Tibial nerve (tissue), 3 donors: ENCODE data around the gene LRRTM1.

ENCODE experiments used
- POLR2A ChIP-seq, 2 donors: fragments of 450-650 bp; IDR thresholded peaks; one replicate each; pipeline ENCODE4 v1.6.1; 2017; ENCODE audit warnings: antibody characterized with exemption in 2 of 2, mild to moderate bottlenecking in 2 of 2, moderate library complexity in 2 of 2
- TF ChIP-seq, protein P1 (sequence below), 5 experiments: fragments of 200-600 bp in 3 of 5; fragments of 450-650 bp in 2 of 5; sonication (generic) in 3 of 5; IDR thresholded peaks; one replicate each; pipeline ENCODE4 v1.5.1; 2016 to 2019; ENCODE audit warnings: antibody characterized with exemption in 5 of 5, mild to moderate bottlenecking in 3 of 5, moderate library complexity in 2 of 5

DNA sequence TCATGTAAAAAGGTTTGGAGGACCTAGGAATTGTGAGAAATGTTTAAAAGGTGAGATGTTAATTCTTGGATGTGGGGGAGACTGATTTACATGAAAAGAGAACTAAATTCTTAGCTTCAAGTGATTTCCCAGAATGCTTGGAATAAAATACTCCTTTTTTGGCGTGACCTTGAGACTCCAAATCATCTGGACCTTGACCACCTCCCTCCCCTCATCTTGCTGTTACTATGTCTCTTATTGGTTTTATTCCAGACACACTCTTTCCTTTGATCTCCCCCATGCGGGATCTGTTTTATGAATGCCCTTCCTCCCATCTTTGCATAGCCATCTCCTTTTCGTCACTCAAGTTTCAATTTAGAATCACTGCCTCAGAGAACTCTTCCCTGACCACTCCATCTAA is 20.0 kb upstream of the LRRTM1 start:
- no peak for TF ChIP-seq POLR2A (IDR thresholded peaks at IDR 0.05)
- TF ChIP-seq, protein P1, sequence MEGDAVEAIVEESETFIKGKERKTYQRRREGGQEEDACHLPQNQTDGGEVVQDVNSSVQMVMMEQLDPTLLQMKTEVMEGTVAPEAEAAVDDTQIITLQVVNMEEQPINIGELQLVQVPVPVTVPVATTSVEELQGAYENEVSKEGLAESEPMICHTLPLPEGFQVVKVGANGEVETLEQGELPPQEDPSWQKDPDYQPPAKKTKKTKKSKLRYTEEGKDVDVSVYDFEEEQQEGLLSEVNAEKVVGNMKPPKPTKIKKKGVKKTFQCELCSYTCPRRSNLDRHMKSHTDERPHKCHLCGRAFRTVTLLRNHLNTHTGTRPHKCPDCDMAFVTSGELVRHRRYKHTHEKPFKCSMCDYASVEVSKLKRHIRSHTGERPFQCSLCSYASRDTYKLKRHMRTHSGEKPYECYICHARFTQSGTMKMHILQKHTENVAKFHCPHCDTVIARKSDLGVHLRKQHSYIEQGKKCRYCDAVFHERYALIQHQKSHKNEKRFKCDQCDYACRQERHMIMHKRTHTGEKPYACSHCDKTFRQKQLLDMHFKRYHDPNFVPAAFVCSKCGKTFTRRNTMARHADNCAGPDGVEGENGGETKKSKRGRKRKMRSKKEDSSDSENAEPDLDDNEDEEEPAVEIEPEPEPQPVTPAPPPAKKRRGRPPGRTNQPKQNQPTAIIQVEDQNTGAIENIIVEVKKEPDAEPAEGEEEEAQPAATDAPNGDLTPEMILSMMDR (IDR thresholded peaks at IDR 0.05), result no peak
